GM12865 (cell line): ENCODE measurements around the gene MYCT1.
"Not testable (repeated sequence)": the region's sequence is repeated elsewhere in the genome, so short reads cannot be mapped to it uniquely, and the experiment has no call there.

Experiments used
- DNase-seq: peaks from one replicate; pipeline ENCODE4 v3.0.0; 2010; ENCODE audit warnings: low read depth
- H3K4me3 ChIP-seq: 2 replicates; pipeline ENCODE4 v1.5.1; 2011; ENCODE audit warnings: mild to moderate bottlenecking, low read depth, low read length, control low read depth
- TF ChIP-seq, protein P1 (sequence below): IDR thresholded peaks from 2 replicates; pipeline ENCODE4 v1.5.1; 2011; ENCODE audit warnings: low read length, control low read depth, low read depth, inconsistent platforms; ENCODE audit not compliant: insufficient read depth; ENCODE audit errors: missing control alignments

The MYCT1 gene

DNA sequence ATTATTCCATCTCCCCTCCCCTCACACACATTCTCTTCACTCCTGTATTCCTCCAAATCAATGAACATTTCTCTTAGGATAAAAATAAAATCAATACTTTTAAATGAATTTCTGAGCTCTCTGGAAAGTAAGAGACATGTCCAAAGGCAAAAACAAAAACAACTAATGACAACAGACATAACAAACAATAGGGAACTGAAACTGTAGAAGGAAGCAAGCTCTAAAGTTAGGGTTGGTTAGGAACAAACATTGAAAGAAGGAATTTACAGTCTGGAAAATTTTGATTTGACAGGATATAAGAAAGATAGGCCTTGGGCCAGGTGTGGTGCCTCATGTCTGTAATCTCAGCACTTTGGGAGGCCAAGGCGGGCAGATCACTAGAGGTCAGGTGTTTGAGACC lies 17.5 kb upstream of the MYCT1 start:
- DNase-seq, result no peak
- no peak overlapping the region for H3K4me3 ChIP-seq
- TF ChIP-seq, protein P1, sequence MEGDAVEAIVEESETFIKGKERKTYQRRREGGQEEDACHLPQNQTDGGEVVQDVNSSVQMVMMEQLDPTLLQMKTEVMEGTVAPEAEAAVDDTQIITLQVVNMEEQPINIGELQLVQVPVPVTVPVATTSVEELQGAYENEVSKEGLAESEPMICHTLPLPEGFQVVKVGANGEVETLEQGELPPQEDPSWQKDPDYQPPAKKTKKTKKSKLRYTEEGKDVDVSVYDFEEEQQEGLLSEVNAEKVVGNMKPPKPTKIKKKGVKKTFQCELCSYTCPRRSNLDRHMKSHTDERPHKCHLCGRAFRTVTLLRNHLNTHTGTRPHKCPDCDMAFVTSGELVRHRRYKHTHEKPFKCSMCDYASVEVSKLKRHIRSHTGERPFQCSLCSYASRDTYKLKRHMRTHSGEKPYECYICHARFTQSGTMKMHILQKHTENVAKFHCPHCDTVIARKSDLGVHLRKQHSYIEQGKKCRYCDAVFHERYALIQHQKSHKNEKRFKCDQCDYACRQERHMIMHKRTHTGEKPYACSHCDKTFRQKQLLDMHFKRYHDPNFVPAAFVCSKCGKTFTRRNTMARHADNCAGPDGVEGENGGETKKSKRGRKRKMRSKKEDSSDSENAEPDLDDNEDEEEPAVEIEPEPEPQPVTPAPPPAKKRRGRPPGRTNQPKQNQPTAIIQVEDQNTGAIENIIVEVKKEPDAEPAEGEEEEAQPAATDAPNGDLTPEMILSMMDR, result no peak

DNA sequence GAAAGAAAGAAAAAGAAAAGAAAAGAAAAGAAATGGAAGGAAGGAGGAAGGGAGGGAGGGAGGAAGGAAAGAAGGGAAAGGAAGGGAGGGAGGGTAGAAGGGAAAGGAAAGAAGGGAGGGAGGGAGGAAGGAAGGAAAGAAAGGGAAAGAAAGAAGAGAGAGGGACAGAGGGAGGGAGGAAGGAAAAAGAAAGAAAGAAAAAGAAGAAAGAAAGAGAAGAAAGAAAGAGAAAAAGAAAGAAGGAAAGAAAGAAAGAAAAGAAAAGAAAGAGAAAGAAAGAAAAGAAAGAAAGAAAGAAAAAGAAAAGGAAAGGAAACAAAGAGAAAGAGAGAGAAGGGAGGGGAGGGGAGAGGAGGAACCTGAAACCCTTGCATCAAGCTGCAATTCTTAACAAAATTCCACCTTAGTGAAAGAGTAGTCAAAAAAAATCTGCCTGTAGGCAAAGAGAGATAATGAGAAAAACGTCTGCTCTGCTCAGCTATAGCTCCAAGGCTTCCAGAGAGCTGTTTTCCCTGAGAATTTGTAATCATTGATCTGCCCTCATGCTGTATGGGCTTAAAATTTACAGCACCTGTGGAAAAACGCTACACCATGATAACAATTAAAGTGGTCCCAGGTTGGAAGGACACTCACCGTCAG lies 16.7 kb upstream of the MYCT1 start:
- no peak overlapping the region for H3K4me3 ChIP-seq
- DNase-seq, result no peak
- TF ChIP-seq, protein P1, result no peak

DNA sequence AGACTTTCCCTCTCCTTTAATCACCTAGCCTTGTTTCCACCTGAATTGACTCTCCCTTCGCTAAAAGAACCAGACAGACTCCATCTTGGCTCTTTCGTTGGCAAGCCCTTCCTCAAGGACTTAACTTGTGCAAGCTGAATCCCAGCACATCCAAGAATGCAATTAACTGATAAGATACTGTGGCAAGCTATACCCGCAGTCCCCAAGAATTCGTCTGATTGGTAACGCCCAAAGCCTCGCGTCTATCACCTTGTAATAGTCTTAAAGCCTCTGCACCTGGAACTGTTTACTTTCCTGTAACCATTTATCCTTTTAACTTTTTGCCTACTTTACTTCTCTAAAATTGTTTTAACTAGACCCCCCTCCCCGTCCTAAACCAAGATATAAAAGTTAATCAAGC lies 15.6 kb upstream of the MYCT1 start:
- no peak for DNase-seq

DNA sequence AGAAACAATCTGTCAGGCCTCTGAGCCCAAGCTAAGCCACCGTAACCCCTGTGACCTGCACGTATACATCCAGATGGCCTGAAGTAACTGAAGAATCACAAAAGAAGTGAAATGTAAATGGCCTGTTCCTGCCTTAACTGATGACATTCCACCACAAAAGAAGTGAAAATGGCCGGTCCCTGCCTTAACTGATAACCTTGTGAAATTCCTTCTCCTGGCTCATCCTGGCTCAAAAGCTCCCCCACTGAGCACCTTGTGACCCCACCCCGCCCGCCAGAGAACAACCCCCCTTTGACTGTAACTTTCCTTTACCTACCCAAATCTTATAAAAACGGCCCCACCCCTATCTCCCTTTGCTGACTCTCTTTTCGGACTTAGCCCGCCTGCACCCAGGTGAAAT lies 14.8 kb upstream of the MYCT1 start:
- DNase-seq, H3K4me3 ChIP-seq: not testable (repeated sequence)

More for the DNA sequence above, 15.6 kb upstream of the MYCT1 start:
- TF ChIP-seq, protein P1, result no peak
- H3K4me3 ChIP-seq, result no peak overlapping the region

DNA sequence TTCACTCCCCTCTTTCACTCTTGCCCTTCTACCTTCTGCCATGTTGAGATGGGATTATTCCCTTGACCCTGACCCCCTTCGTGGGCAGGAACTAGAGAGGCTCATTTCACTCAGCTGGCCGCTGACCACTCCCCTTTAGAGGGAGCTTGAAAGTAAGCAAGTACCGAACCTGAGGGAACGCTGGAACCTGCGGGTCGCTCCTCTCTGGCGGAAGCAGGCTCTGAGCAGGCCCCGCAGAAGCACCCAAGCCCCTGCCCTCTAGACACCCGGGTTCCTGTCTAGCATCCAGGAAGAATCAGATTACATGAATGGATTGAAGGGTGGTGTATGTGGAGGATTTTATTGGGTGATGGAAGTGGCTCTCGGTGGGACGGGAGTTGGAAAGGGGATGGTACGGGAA lies 11.9 kb upstream of the MYCT1 start:
- DNase-seq, result no peak
- TF ChIP-seq, protein P1, result no peak
- H3K4me3 ChIP-seq, result no peak overlapping the region

DNA sequence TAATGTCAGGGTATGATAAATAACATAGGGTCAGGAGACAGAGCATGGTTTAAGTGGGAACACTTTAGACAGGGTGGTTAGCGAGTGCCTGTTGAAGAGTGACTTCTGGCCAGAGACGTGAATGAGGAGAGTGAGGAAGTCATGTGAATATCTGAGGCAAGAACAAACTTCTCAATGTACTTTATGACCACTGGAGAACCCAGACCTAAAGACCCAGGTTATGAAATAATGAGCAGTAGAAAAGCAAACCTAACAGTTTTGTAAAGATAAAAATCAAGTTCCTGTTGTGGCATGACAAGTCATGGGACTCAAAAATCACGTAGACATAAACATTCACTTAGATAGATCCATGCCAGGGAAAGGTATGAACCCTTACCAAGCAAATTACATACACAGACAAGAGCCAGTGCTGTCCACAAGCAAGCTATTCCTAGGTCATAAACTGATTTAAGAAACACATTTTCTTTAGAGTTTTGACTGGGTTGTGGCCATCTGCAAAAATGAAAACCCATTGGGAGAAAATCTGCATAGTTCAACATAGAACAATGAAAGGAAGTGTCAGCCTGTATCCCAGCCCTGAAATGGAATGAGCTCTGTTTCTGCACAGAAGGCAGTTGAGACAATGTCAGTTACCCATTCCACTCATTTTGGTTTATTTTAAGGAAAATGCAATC lies 2.2 kb upstream of the MYCT1 start:
- no peak overlapping the region for H3K4me3 ChIP-seq
- TF ChIP-seq, protein P1, result no peak
- DNase-seq, result no peak

DNA sequence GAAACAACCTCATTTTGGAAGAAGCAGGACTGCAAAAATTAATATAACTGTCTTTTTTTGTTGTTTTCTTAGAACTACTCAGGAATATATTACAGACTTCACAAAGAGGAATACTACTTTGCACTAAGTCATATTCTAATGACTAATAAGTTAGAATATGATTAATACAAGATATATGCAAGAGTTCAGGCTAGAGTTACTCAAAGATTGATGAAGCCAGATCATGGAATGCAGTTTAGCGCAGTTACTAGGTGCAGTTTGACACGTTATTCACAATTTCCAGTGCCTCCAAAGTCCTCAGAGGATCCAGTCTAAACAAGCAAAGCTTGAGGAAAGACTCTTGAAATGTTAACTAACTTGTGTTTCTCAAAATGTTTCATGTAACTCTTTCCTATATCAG lies 1.2 kb upstream of the MYCT1 start:
- TF ChIP-seq, protein P1, result no peak
- DNase-seq, result no peak
- no peak overlapping the region for H3K4me3 ChIP-seq
